Tibial nerve (tissue), 4 donors: ENCODE data around the gene KRT72. TPM values are rescaled to one million over a fixed set of nuclear protein-coding genes. Genes with fewer than 3 reads are reported as not detected.

ENCODE experiments used
- DNase-seq, 2 donors: peaks; one replicate each; pipeline ENCODE4 v3.0.0-alpha.2; 2019; ENCODE audit warnings: low spot score in 2 of 2
- H3K27ac ChIP-seq, 4 donors: fragments of 200-600 bp; sonication (generic) in 3 of 4; one replicate each; pipeline ENCODE4 v1.5.1; 2017 to 2019; ENCODE audit warnings: mild to moderate bottlenecking in 1 of 4
- H3K27me3 ChIP-seq, 2 donors: fragments of 200-600 bp; sonication (generic) in 1 of 2; one replicate each; pipeline versions ENCODE4 v1.5.1 to v1.6.0; 2017 to 2019
- H3K36me3 ChIP-seq, 3 donors: fragments of 200-600 bp; sonication (generic); one replicate each; pipeline ENCODE4 v1.5.1; 2018 to 2019
- H3K4me1 ChIP-seq, 4 donors: fragments of 200-600 bp; sonication (generic) in 3 of 4; one replicate each; pipeline ENCODE4 v1.5.1; 2017 to 2019
- H3K4me3 ChIP-seq, 4 donors: fragments of 200-600 bp; sonication (generic) in 3 of 4; one replicate each; pipeline ENCODE4 v1.5.1; 2017 to 2019; ENCODE audit warnings: mild to moderate bottlenecking in 1 of 4, moderate library complexity in 1 of 4
- H3K9me3 ChIP-seq, 4 donors: fragments of 200-600 bp; sonication (generic) in 3 of 4; one replicate each; pipeline ENCODE4 v1.5.1; 2017 to 2019
- CTCF ChIP-seq, 5 experiments: fragments of 200-600 bp in 3 of 5; fragments of 450-650 bp in 2 of 5; sonication (generic) in 3 of 5; IDR thresholded peaks; one replicate each; pipeline ENCODE4 v1.5.1; 2016 to 2019; ENCODE audit warnings: antibody characterized with exemption in 5 of 5, mild to moderate bottlenecking in 3 of 5, moderate library complexity in 2 of 5
- EP300 ChIP-seq, 2 donors: sonication (generic); formaldehyde crosslinking; IDR thresholded peaks; one replicate each; pipeline ENCODE4 v1.6.1; 2017; ENCODE audit warnings: antibody characterized with exemption in 2 of 2, mild to moderate bottlenecking in 1 of 2
- POLR2A ChIP-seq, 2 donors: fragments of 450-650 bp; IDR thresholded peaks; one replicate each; pipeline ENCODE4 v1.6.1; 2017; ENCODE audit warnings: antibody characterized with exemption in 2 of 2, mild to moderate bottlenecking in 2 of 2, moderate library complexity in 2 of 2
- WGBS, 2 donors: methylation state at CpG; one replicate each; pipeline ENCODE4 v1.1.5; 2018; 5-methylcytosine and 5-hydroxymethylcytosine counted together
- total RNA-seq, 4 donors: library from RNA; depleted of rRNA; stranded (reverse); fragments of >200 nt; gene quantifications; one replicate each; pipeline ENCODE4 v1.1.0, GENCODE V29; 2016

KRT72 gene
- total RNA-seq, 4 donors from 2014 or later: not detected

GRCh38 chr12:52646613-52647012 is 45.4 kb upstream of the KRT72 start:
- H3K4me3 ChIP-seq: no peak overlapping the region
- peaks cover 0 to under 1% (median 0%) of the 10 kb centered on the region in 4 donors for H3K9me3 ChIP-seq
- DNase-seq: no peak
- peaks cover 0 to 5% (median 0%) of the 10 kb centered on the region in 4 donors for H3K4me1 ChIP-seq
- H3K27ac ChIP-seq: no peak overlapping the region
- no peaks in the 10 kb centered on the region for H3K27me3 ChIP-seq
- TF ChIP-seq EP300 (IDR thresholded peaks at IDR 0.05): no peak
- no peak for TF ChIP-seq CTCF (IDR thresholded peaks at IDR 0.05)
- TF ChIP-seq POLR2A (IDR thresholded peaks at IDR 0.05): no peak
- no peaks in the 10 kb centered on the region for H3K36me3 ChIP-seq
- 73 to 74% methylated on average over 12 of the region's 12 CpGs for WGBS, 2 donors

GRCh38 chr12:52645982-52646381 is 44.7 kb upstream of the KRT72 start:
- no peaks in the 10 kb centered on the region for H3K9me3 ChIP-seq
- H3K27ac ChIP-seq: no peak overlapping the region
- H3K27me3 ChIP-seq: no peaks in the 10 kb centered on the region
- H3K4me1 ChIP-seq: peaks cover 0 to 4% (median 0%) of the 10 kb centered on the region in 4 donors
- no peaks in the 10 kb centered on the region for H3K36me3 ChIP-seq
- TF ChIP-seq EP300 (IDR thresholded peaks at IDR 0.05): no peak
- TF ChIP-seq POLR2A (IDR thresholded peaks at IDR 0.05): no peak
- no peak for TF ChIP-seq CTCF (IDR thresholded peaks at IDR 0.05)
- WGBS, 2 donors: 74 to 84% methylated on average over 4 of the region's 4 CpGs
- DNase-seq: no peak
- H3K4me3 ChIP-seq: no peak overlapping the region

GRCh38 chr12:52645120-52645761 is 44.0 kb upstream of the KRT72 start:
- Histone ChIP-seq H3K36me3 (no peaks in the 10 kb centered on the region), H3K27me3 (no peaks in the 10 kb centered on the region), H3K4me3 (no peak overlapping the region), H3K4me1 (no peaks in the 10 kb centered on the region), H3K9me3 (no peaks in the 10 kb centered on the region), H3K27ac (no peak overlapping the region)
- 77 to 80% methylated on average over 7 of the region's 7 CpGs for WGBS, 2 donors
- DNase-seq: no peak
- TF ChIP-seq POLR2A (IDR thresholded peaks at IDR 0.05) (no peak), CTCF (IDR thresholded peaks at IDR 0.05) (no peak), EP300 (IDR thresholded peaks at IDR 0.05) (no peak)

GRCh38 chr12:52644078-52644415 is 42.8 kb upstream of the KRT72 start:
- TF ChIP-seq CTCF (IDR thresholded peaks at IDR 0.05) (no peak), EP300 (IDR thresholded peaks at IDR 0.05) (no peak), POLR2A (IDR thresholded peaks at IDR 0.05) (no peak)
- DNase-seq: no peak

GRCh38 chr12:52643233-52644077 is 42.2 kb upstream of the KRT72 start:
- Histone ChIP-seq H3K9me3 (no peaks in the 10 kb centered on the region), H3K4me1 (no peaks in the 10 kb centered on the region), H3K36me3 (no peaks in the 10 kb centered on the region), H3K4me3 (no peak overlapping the region), H3K27me3 (no peaks in the 10 kb centered on the region), H3K27ac (no peak overlapping the region)
- TF ChIP-seq POLR2A (IDR thresholded peaks at IDR 0.05) (no peak), CTCF (IDR thresholded peaks at IDR 0.05) (no peak), EP300 (IDR thresholded peaks at IDR 0.05) (no peak)
- 88% methylated on average over 10 of the region's 10 CpGs for WGBS, 2 donors
- no peak for DNase-seq

More at GRCh38 chr12:52644078-52644415, 42.8 kb upstream of the KRT72 start:
- Histone ChIP-seq H3K27me3 (no peaks in the 10 kb centered on the region), H3K4me3 (no peak overlapping the region), H3K27ac (no peak overlapping the region), H3K9me3 (no peaks in the 10 kb centered on the region), H3K4me1 (no peaks in the 10 kb centered on the region), H3K36me3 (no peaks in the 10 kb centered on the region)
- WGBS, 2 donors: 75 to 91% methylated on average over 6 of the region's 6 CpGs
